Putamen (tissue), 1 donor: ENCODE results near the gene CXCL12.
A peak's percentile ranks its signal among the peaks of the same experiment; 100 is the strongest.

Source experiments
- DNase-seq: peaks from one replicate; pipeline ENCODE4 v3.0.0-alpha.2; 2016; ENCODE audit warnings: low spot score

CXCL12 gene

DNA sequence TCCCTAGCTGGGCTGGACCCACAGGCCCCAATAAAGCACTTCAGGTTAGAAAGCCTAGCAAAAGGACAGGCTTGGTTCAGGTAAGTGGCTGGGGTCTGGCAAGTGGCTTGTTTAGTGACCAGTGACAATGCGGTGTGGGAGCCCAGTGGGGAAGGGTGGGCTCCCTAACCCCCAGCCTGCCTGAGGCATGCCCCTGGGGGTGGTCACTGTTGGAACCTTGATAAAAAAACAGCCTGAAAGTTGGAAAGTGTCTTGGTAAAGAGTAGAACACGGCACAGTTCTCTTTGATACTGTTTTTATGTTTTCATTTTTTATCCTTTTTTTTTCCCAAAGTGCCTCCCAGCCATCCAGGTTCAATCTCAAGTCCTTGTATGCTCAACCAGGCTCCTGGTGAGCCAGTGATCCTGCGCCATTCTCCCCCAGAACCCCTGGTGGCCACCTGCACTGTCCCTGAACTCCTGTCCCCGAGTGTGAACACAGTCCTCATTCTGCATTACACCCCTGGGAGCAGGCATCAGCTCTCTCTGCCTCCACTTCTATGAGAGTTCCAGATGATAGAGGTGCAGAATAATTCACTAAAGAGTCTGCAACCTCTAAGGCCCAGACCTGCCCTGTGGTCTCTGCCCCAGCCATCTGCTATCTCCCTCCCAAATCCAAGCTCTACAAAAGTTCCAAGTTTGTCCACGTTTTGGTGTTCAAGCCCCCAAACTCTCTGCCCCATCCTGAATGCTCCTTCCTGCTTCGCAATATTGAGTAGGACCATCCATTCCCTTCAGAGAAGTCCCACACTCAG, 15.0 kb upstream of the CXCL12 start:
- DNase-seq: no peak

DNA sequence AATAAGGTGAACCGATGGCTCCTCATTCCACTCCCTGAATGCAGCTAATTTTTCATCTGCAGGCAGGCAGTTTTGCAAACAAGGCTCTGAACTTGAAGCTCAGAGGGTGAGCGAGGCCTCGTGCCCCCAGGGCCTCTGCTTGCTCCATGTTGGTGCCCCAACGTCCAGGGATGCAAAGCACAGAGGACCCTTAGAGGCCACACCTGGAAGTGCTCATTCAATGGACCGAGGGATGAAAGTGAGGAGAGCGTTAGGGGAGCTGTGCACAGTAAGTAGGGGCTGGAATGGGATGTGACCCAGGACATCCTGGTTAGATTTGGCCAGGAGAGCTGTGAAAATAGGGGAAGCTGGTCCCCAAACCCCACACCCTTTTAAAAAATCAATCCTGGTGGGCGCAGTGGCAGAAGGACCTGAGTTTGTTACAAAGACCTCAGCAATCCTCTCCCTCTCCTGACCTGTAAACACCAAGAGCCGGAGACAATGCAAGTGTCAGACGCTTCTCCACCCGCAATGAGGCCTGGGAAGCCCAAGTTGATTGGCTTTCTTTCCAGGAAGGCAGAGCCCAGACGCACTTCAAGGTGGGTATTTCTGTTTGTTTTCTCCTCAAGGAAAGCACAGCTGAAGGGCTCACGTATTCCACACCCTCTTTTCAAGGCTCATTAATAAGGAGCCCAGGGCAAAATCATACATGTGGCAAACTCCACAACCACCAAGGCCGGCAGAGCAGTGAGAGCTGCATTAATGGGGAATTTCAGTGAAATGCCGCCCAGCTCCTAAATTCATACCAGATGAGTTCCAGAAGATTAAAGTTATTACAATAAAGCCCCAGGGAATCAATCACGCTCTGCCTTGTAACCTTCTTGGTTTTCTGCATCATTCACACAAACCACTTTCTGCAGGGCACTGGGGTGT, 14.1 kb upstream of the CXCL12 start:
- DNase-seq: no peak

DNA sequence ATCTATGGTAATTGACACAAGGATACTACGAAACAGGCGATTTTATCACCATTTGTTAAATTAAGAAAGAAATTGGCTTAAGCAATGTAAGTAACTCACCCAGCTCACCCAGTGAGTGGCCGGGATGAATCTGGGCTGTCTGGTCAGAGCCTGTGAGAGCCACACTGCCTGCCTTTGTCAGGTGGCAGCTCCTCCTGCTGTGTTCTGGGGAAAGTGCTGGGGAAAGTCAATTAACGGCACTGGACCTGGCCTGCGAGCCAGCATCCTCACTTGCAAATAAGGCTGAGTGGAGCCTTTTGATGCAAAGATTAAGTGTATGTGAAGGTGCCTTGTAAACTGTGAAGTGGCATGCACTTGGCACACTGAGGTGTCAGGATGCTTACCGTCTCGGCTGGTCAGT, 13.4 kb upstream of the CXCL12 start:
- DNase-seq: no peak

DNA sequence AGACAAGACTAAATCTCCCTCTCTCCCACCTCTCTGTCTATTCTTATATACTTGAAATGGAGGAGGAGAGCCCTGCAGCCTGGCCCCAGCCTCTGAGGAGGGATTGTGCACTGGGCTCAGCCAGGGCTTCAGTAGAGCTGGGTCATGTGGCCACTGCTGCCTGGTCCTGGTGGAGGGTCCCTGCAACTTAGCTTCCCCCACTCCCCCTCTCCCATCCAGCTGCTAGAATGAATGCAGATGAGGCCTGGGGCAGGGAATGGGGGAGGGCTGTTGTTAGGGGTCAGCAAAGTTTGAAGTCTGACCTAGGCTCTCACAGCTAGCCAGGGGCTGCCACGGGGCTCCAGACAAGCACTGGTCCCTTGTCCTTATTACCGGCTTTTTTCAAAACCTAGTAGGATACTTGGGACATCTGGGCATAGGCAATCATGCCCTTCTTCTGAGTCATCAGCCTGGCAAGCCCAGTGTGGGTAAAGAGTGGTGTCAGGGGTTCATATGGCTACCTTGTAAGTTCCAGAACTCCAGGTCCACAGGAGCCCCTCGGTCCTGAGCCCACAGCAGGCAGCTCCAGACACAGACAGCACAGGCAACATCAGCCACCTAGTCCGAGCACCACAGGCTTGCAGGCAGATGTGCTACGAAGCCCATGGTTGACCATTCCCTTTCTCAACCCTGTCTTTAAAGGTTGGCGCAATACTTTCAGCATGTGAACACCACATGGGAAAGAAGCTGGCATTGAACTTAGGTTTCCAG, 12.8 kb upstream of the CXCL12 start:
- DNase-seq: no peak

DNA sequence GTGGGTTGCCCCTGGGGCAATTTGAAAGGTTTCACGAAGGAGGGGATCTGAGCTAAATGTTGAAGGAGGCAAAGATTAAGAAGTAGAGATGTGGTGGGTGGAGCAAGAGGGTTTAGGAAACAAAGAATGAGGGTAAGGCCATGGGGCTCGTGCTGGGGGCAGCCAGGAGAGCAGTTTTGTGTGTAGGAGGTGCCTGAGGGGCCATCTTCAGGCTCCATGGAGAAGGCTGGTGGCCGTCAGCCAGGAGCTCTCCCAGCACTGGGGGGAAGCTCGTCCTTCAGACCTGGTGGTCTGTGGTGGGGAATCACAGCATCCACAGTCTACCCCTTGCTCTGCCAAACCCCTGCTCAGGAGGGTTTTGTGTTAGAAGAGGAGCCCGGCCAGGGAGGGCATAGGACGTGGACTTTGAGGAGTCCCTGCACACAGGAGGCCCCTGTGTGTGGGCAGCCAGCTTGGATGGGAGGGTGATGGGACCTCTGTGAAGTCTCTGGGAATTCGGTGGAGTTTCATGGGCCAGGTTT, 11.8 kb upstream of the CXCL12 start:
- DNase-seq: no peak

DNA sequence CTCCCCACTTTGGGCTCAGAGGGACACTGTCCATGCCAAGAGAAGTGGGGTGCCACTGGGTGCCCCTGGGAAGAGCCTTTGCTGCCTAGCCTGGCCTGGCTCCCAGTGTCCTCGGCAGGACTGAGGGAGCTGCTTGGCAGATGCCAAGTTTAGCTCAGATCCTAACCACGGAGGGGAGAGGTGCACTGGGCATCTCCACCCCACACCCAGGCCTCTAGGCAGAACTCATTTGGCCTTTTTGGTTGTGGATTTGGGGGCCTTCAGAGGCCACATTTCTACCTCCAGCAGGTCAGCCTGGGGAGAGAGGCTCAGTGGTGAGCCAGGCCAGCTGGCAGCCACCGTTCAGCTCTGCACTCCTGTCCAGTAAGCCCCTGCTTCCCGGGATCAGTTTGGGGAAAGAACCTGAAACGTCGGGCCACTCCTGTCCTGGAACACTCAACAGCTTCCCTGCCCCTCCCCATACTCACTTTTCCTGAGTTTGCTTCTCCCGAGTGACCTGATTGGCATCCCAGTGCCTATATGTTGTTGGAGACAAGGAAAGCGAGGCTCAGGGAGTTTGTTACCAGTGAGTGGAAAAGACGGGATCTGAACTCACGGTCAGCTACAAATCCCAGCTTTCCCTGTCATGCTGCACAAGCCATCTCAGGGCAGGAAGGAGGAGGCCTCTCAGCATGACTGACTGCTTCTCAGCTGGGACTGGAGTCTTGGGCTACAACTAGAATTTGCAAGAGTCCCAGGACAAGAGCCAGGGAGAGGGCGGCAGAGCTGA, 11.2 kb upstream of the CXCL12 start:
- DNase-seq: no peak

DNA sequence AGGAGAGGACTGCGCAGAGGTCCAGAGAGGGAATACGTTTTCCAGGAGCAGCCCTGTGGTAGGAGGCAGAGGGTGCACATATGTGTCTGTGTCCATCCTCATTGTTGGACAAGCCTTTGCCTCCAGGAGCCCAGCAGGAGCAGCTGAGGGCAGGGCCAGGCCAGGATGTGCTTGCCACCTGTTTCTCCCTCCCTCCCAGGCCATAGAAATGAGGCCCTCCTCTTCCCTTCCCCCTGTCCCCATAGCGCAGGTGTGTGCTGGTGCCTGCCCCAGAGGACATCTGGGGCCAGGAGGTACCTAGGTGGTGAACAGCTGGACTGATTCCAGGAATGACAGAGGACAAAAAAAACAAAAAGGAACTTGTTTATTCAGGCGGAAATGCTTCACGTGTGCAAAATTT, 10.5 kb upstream of the CXCL12 start:
- DNase-seq: no peak

DNA sequence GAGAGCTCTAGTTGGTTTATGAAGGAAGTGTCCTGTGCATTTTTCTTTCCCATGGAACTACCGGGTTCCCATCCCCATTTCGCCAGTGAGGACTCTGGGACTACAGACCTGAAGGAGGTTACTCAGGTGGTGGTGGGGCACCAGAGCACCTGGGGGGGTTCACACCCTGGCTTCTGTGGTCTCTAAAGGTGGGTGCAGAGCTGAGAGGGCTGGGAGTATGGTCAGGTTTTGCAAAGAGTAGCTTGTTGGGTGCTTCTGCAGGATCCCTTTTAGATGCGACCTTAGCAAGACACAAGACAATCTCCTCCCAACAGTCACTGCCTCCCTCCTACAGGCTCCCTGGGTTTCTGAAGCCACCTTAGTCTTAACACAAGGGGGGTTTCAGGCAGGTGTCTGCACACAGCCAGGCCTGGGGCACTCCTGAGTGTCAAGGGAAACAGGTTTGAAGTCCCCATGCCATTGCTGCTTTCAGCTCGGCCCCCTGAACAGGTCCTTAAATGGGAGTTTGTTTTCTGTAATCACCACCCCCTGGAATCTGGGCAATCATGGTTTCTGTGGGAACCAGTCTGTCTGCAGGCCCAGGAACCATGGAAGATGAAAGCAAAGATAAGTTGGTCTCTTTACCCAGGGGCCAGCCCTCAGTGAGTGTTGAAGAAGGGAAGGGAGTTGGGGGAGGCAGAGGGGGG, 9.9 kb upstream of the CXCL12 start:
- no peak for DNase-seq

DNA sequence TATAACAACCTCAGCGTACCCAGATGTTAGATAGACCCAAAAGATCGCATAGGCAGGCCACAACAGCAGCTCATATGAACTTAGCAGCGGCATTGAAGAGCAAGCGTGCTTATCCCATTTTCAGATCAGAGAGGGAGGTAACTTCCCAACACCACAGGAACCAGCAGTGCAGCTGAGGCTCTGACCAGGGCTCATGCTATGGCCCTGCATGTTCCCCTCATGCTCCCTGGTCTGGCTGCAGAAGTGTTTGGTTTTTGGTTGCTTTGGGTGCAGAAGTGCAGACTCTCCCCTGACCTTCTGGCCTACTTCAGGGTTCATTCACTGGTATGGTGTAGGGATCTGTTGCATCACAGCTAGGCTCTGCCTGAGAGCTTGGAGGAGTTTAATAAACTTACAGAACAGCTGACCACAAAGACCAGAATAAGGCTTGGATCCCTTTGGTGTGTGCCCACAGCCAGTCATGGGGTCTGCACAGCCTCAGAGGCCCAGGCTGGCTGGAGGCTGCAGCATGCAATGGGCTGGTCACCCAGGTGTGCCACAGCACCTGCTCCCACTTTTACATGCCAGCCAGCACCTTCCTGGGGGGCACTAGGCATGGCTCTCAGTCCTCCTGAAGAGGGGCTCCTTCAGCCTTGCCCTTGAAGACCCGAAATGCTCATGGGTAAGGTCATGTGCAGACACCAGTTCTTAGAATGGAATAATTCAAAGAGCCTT, 9.1 kb upstream of the CXCL12 start:
- DNase-seq: no peak

DNA sequence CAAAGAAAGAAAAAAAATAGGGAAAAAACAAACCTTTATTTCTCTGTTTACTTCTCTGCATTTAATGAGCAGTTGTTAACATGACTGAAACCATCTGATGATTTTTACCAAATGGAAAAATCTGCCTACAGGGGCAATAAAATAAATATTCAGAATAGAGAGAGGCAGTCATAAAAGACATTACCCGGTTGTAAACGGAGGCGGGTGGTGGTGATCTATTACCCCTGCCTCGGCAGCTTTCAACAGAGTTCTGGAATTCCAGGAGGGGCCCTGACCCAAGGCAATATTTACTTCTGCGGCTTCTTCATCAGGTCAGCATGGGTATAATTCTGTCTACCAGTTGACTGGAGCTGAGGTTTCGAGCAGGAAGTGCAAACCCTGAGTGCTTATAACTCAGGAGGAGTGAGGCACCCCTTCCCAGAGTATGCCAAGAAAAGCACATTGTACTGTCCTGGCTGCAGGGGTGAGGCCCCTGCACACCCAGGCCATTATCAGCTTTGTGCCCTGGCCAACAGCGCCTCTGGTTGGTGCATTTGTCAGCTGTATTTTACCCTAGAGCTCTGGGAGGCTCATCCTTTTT, 8.2 kb upstream of the CXCL12 start:
- no peak for DNase-seq

DNA sequence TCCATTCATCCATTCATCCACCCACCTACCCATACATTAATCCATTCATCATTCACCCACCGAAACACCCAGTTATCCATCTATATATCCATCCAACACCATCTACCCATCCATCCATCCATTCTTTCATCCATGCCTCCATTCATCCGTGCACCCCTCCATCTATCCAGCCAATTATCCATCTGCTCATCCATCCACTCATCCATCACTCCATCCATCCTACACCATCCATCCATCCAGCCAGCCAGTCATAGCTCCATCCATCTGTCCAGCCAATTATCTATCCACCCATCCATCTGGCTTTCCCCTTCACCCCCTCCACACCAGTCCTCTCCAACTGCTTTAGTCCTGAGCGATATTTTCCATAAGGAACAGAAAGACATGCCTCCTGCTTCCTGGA, 7.5 kb upstream of the CXCL12 start:
- DNase-seq: no peak

DNA sequence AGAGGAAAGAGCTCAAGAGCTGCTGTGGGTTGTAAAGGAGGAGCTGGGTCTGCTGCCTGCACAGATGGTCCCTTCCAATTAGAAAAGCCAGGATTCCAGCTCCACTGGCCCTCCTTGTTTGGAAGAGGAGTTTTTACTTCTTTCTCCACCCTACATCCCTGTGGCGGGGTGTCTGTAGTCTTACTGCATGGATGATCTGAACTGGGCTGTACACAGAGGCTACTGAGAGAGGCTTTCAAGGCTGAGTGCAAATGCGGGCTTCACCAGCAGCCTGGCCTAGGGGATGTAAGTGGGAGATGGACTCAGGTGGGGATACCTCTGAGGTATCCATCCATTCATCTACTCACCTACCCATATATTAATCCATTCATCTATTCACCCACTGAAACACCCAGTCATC, 7.1 kb upstream of the CXCL12 start:
- DNase-seq: no peak

DNA sequence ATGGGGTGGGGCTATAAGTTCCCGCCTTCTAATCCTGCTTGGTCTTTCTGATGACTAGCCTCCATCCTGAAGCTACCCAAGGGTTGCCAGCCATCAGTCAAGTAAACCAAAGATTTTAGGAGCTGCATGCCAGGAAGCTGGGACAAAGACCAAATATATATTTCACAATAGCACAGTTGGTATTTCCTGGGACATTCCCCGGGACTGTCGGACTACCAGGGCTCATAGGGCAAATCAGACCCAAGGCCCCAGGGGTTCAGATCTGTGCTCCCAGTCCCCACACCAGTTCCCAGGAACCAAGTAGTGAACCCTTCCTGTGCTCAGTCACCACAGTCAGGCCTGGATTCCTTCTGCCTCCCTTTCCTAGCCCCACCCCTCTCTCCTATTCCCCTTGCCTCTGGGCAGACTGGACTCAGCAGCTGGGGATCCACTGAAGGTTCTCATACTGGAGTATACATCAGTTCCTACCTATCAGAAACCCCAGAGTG, 5.7 kb upstream of the CXCL12 start:
- no peak for DNase-seq

DNA sequence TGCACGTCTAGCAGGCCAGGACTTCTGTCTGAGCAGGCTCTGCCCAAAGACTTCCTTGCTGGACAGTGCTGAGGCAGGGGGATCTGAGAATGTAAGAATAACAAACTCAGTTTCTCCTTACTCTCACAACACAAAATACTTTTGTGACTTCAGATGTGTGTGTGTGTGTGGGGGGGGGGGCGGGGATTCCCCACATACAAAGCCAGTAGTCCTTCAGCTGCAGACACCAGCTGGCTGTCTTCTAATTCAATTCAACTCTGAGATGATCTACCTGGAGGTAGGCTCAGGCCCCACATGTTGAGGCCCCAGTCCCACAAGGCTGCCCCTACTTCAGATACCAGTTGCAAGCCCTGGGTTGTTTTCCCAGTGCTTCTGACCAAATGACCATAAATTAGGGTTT, 4.7 kb upstream of the CXCL12 start:
- no peak for DNase-seq

DNA sequence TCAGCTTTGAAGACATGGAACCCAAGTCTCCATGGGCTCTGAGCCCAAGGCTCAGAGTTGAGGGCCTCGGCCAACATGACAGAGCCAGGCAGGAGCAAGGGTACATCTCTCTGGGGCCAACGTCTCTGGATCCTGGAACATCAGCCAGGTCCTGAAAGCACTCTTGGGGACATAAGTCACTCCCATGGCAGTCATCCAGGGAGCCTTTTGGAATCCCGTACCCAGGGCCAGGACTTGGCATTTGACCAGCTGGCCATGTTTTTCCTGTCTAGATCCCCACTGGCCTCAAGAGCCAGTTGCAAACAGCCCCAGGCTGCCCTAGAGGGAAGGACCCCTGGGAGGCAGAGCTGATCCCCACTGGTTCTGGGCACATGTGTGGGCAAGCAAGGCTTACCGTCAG, 4.3 kb upstream of the CXCL12 start:
- no peak for DNase-seq

DNA sequence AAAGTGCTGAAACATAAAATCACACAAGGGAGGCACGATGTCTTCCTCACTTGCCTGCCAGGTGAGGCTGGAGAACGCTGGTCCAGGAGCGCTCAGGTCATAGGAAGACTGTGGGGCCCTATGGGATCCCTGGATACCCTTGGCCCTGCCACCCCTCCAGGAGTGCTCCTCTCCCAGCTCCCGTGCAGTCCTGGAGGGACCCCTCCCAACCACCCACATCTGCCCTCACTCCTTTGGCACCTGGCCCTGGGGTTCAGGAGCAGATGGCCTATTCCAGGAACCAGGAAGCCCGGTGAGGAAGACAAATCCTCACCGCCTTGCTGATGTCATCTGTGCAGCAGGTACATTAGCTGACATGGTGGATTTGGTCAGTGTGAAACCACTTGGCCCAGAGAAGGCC, 3.7 kb upstream of the CXCL12 start:
- DNase-seq: no peak

DNA sequence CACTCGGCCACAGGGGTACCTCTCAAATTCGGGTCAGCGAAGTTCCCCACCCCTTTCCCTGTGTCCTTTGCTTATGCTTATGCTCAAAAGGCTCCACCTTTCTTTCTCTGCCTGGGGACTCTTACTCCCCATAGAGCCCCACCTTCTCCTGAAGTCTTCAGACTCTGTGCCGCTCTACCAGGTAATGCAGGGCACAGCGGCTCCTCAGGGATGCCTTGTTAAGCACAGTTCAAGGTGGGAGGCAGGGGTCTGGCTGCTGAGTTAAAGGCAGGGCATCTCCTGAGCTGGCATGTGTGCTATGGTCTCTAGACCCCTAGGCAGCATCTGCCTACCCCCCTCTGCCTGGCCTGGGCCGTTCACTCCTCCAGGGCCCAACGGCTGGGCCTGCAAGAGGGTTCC, 3.0 kb upstream of the CXCL12 start:
- DNase-seq: no peak

DNA sequence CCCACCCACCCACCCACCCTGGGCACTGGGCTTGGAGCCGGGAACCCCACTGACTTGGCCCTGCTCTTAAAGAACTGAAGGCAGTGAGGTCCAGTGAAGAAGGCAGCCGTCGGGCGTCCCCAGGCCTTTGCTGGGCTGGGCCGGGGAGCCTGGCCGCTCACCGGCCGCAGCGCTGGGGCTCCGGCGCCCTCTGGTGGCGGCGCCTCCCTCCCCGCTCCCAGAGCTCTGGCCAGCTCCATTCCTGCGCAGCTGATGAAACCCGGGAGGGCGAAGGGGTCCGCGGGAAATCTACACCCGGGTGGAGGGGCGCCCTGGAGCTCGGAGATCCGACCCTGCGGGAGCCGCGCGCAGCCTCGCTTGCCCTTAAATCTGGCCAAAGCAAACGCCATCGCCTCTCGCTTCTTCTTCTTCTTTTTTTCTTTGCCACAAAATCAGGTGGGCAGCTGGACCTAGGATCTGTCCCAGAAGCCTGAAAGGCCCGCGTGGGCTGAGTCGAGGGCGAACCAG, 1.7 kb upstream of the CXCL12 start:
- peak; percentile 28 for DNase-seq

DNA sequence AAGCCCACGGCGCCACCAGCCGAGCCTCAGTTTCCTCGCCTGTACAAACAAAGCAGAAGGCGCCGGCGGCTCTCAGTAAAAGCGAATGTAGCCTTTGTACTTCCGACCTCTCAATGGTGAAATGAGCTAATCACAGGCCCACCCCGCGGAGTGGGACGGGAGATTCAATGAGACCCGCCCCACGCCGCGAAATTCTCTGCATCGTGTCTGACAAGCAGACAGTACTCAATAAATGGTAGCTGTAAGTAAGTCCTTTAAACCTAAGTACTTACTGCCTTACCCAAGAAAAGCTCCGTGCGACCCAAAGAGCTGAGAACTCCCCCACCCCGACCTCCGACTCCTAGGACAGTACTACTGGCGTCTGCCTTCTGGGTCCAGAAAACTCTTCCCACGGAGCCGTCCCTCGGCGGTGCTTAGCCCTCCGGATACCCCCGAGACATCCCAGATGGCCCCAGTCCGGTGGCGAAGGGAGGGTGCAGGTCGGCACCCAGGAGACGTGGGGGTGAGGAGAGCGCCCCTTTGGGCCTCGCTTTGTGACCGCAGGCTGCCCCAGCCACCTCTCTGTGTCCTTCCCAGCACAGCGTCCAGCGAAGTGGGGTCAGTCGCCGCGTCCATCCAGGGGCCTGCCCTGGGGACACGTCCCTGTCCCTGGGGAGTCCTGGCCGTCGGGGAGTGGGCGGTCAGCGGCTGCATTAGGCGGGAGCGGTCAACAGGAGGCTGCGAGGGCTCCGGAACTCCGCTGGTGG, 972 bp upstream of the CXCL12 start:
- DNase-seq: no peak
